AG09319 (cell line): ENCODE measurements around the gene ADGRL4.

Experiments
- DNase-seq: peaks from one replicate; pipeline ENCODE4 v3.0.0-alpha.2; 2010; ENCODE audit warnings: low read depth; ENCODE audit errors: extremely low read depth
- TF ChIP-seq, protein P1 (sequence below): IDR thresholded peaks from 2 replicates; pipeline ENCODE4 v1.5.1; 2011; ENCODE audit warnings: low read depth, mild to moderate bottlenecking, inconsistent platforms, low read length, moderate library complexity

The ADGRL4 gene

GRCh38 chr1:79006564-79006963, at the start of gene ADGRL4:
Gene ADGRL4 (minus strand): TSS chr1:79006730. CDS start chr1:79006654, 76 bp downstream.
- peak; percentile 4 for DNase-seq

DNA sequence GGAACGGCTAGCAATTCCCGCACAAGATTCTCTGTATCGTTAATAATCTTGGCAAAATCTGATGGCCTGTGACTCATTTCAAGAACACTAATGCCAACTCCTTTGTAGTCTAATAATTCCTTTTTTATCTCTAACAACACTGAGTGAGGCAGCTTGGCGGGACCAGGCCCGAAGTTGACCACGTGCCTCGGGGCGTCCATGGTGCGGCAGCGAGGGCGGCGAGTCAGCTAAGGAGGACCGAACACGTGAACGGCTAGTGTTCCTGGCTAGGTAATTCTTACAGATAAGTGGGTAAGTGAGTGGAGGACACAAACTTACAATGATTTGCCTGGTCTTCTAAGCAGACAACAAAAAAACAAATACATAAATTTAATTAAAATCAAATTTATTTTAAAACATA, 49.3 kb upstream of the ADGRL4 start:
- TF ChIP-seq, protein P1, sequence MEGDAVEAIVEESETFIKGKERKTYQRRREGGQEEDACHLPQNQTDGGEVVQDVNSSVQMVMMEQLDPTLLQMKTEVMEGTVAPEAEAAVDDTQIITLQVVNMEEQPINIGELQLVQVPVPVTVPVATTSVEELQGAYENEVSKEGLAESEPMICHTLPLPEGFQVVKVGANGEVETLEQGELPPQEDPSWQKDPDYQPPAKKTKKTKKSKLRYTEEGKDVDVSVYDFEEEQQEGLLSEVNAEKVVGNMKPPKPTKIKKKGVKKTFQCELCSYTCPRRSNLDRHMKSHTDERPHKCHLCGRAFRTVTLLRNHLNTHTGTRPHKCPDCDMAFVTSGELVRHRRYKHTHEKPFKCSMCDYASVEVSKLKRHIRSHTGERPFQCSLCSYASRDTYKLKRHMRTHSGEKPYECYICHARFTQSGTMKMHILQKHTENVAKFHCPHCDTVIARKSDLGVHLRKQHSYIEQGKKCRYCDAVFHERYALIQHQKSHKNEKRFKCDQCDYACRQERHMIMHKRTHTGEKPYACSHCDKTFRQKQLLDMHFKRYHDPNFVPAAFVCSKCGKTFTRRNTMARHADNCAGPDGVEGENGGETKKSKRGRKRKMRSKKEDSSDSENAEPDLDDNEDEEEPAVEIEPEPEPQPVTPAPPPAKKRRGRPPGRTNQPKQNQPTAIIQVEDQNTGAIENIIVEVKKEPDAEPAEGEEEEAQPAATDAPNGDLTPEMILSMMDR: no peak
- DNase-seq: no peak

More at GRCh38 chr1:79006564-79006963, at the start of gene ADGRL4:
- TF ChIP-seq, protein P1: no peak

DNA sequence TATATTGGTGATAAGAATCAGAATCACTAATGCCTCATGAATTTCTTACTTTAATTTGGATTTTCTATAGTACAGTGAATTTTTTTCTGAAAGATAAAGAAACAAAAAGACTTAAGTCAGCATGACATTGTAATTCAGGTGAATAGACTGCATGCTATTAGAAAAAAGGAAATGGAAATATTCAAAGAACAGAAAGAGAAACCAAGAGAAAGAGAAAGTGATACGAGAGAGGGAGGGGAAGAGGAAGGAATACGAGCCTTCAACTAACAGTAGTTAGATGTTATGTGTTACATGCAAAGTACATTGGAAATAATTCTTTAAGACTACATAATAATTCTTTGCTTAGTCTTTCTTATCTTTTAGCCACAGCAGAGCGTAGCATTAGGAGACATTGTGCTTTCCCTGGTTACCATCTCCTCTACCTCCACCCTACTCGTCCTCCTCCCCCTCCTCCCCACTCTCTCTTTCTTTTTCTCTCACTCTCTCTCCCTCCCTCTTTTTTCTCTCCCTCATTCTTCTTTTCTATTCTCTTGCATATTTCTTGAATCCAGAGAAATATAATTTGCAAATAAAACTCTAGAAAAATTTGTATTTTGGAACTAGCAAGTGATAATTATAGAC, 46.4 kb upstream of the ADGRL4 start:
- DNase-seq: no peak
- TF ChIP-seq, protein P1: no peak

DNA sequence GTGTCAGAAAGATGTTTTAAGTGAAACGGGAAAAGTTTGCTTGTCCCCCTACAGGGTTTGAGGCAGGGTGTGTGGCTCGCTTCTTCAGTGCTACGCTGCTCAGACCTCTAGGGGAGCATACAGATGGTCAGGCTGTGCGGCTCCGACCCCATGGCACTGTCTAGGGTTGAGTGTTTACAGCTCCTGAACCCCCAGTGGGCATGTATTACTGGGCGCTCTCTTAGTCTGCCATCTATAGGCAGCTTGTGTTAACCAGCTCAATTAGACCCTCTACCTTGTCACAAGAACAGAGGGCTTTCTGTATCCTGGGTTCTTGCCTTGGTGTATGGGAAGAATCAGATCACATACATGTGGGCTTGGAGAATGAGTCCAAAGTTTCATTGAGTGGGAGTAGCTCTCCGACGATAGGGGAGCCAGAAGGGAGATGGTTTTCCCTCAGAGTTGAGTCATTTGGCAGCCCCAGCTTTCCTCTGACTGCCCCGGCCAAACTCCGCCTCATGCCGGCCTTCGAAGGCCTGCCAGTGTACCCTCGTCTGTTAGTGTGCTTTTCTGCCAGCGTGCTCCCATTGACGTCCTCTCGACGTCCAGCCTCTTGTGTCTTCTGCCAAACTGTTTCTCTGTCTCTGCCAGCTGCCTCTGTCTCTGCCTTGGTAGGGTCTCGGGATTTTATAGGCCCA, 38.6 kb upstream of the ADGRL4 start:
- TF ChIP-seq, protein P1: no peak
- no peak for DNase-seq

- peak; percentile 45 for DNase-seq
- TF ChIP-seq, protein P1: no peak
Measured at GRCh38 chr1:79043506-79043905, 37.0 kb upstream of the ADGRL4 start.

GRCh38 chr1:79042539-79042938, 36.0 kb upstream of the ADGRL4 start:
- no peak for DNase-seq
- TF ChIP-seq, protein P1: no peak

GRCh38 chr1:79042117-79042516, 35.6 kb upstream of the ADGRL4 start:
- TF ChIP-seq, protein P1: no peak

More at GRCh38 chr1:79042117-79042516, 35.6 kb upstream of the ADGRL4 start:
- no peak for DNase-seq
